Muscle layer of duodenum (tissue), 2 donors: ENCODE results near the gene TOP1.

Experiments used
- H3K27ac ChIP-seq: one replicate; pipeline ENCODE4 v1.7.0; 2013; ENCODE audit warnings: mild to moderate bottlenecking, low read length
- H3K27me3 ChIP-seq: one replicate; pipeline ENCODE4 v1.7.0; 2013; ENCODE audit warnings: low read depth, mild to moderate bottlenecking, control low read depth, low read length
- H3K36me3 ChIP-seq, 2 donors: one replicate each; pipeline ENCODE4 v1.7.0; 2013; ENCODE audit warnings: low read length in 2 of 2, control low read depth in 1 of 2, mild to moderate bottlenecking in 1 of 2; ENCODE audit not compliant: insufficient read depth in 2 of 2, control insufficient read depth in 1 of 2
- H3K4me1 ChIP-seq, 2 donors: one replicate each; pipeline ENCODE4 v1.7.0; 2013; ENCODE audit warnings: low read length in 2 of 2, mild to moderate bottlenecking in 2 of 2, control low read depth in 1 of 2, moderate library complexity in 1 of 2; ENCODE audit not compliant: insufficient read depth in 2 of 2, control insufficient read depth in 1 of 2
- H3K4me3 ChIP-seq, 2 donors: one replicate each; pipeline ENCODE4 v1.7.0; 2013; ENCODE audit warnings: low read length in 2 of 2, low read depth in 1 of 2, mild to moderate bottlenecking in 1 of 2
- H3K9me3 ChIP-seq, 2 donors: one replicate each; pipeline ENCODE4 v1.7.0; 2013; ENCODE audit warnings: low read length in 2 of 2, control low read depth in 1 of 2, mild to moderate bottlenecking in 1 of 2; ENCODE audit not compliant: control insufficient read depth in 1 of 2
- donor health status: healthy.

Gene TOP1

GRCh38 chr20:41063442-41063841 lies 34.8 kb downstream of the TOP1 start:
- Histone ChIP-seq H3K27me3 (no peaks in the 10 kb centered on the region), H3K9me3 (no peaks in the 10 kb centered on the region), H3K36me3 (peaks cover 17 to 21% of the 10 kb centered on the region in 2 donors), H3K4me1 (peaks cover under 1 to 12% of the 10 kb centered on the region in 2 donors), H3K4me3 (no peak overlapping the region), H3K27ac (no peak overlapping the region)

GRCh38 chr20:41064377-41064776 lies 35.8 kb downstream of the TOP1 start:
- H3K4me1 ChIP-seq, result peaks cover 0 to 10% of the 10 kb centered on the region in 2 donors
- H3K9me3 ChIP-seq, result no peaks in the 10 kb centered on the region
- H3K36me3 ChIP-seq, result peaks cover 17 to 21% of the 10 kb centered on the region in 2 donors
- no peak overlapping the region for H3K4me3 ChIP-seq
- no peaks in the 10 kb centered on the region for H3K27me3 ChIP-seq
- no peak overlapping the region for H3K27ac ChIP-seq

- H3K4me1 ChIP-seq, result peaks cover 0 to 13% of the 10 kb centered on the region in 2 donors
- peaks cover 17 to 21% of the 10 kb centered on the region in 2 donors for H3K36me3 ChIP-seq
- H3K27me3 ChIP-seq, result no peaks in the 10 kb centered on the region
- no peak overlapping the region for H3K4me3 ChIP-seq
- no peak overlapping the region for H3K27ac ChIP-seq
- no peaks in the 10 kb centered on the region for H3K9me3 ChIP-seq
Observed at GRCh38 chr20:41065716-41066115, 37.1 kb downstream of the TOP1 start.

GRCh38 chr20:41068806-41069205 lies 40.2 kb downstream of the TOP1 start:
- Histone ChIP-seq H3K4me3 (no peak overlapping the region), H3K27ac (no peak overlapping the region), H3K36me3 (peaks cover 0 to 5% of the 10 kb centered on the region in 2 donors), H3K4me1 (peaks cover 14 to 37% of the 10 kb centered on the region in 2 donors), H3K9me3 (no peaks in the 10 kb centered on the region), H3K27me3 (no peaks in the 10 kb centered on the region)

- H3K4me1 ChIP-seq, result peaks cover 20 to 44% of the 10 kb centered on the region in 2 donors
- H3K9me3 ChIP-seq, result no peaks in the 10 kb centered on the region
- H3K4me3 ChIP-seq, result no peak overlapping the region
- peak overlapping the region; percentile 52 for H3K27ac ChIP-seq
- H3K27me3 ChIP-seq, result no peaks in the 10 kb centered on the region
- H3K36me3 ChIP-seq, result peaks cover under 1 to 5% of the 10 kb centered on the region in 2 donors
Observed at GRCh38 chr20:41072190-41072863, 43.7 kb downstream of the TOP1 start.

GRCh38 chr20:41072915-41073314 lies 44.3 kb downstream of the TOP1 start:
- Histone ChIP-seq H3K9me3 (no peaks in the 10 kb centered on the region), H3K36me3 (peaks cover 0 to 7% of the 10 kb centered on the region in 2 donors), H3K27me3 (no peaks in the 10 kb centered on the region), H3K4me3 (no peak overlapping the region), H3K27ac (peak overlapping the region; percentile 28), H3K4me1 (peaks cover 20 to 45% of the 10 kb centered on the region in 2 donors)

- H3K27me3 ChIP-seq, result no peaks in the 10 kb centered on the region
- H3K4me3 ChIP-seq, result no peak overlapping the region
- no peak overlapping the region for H3K27ac ChIP-seq
- H3K9me3 ChIP-seq, result no peaks in the 10 kb centered on the region
- peaks cover 8 to 12% of the 10 kb centered on the region in 2 donors for H3K36me3 ChIP-seq
- H3K4me1 ChIP-seq, result peaks cover 20 to 56% of the 10 kb centered on the region in 2 donors
Observed at GRCh38 chr20:41074441-41074840, 45.8 kb downstream of the TOP1 start.

GRCh38 chr20:41076776-41077175 lies 48.2 kb downstream of the TOP1 start:
- Histone ChIP-seq H3K36me3 (peaks cover 19 to 24% of the 10 kb centered on the region in 2 donors), H3K9me3 (no peaks in the 10 kb centered on the region), H3K4me1 (peaks cover 22 to 48% of the 10 kb centered on the region in 2 donors), H3K4me3 (no peak overlapping the region), H3K27me3 (no peaks in the 10 kb centered on the region), H3K27ac (no peak overlapping the region)

- no peaks in the 10 kb centered on the region for H3K9me3 ChIP-seq
- H3K27ac ChIP-seq, result no peak overlapping the region
- peaks cover 9 to 33% of the 10 kb centered on the region in 2 donors for H3K4me1 ChIP-seq
- no peak overlapping the region for H3K4me3 ChIP-seq
- peaks cover 27 to 40% of the 10 kb centered on the region in 2 donors for H3K36me3 ChIP-seq
- no peaks in the 10 kb centered on the region for H3K27me3 ChIP-seq
Observed at GRCh38 chr20:41078329-41078728, 49.7 kb downstream of the TOP1 start.

GRCh38 chr20:41079066-41079465 lies 50.4 kb downstream of the TOP1 start:
- peaks cover 9 to 28% of the 10 kb centered on the region in 2 donors for H3K4me1 ChIP-seq
- H3K27ac ChIP-seq, result no peak overlapping the region
- H3K9me3 ChIP-seq, result no peaks in the 10 kb centered on the region
- peaks cover 27 to 46% of the 10 kb centered on the region in 2 donors for H3K36me3 ChIP-seq
- H3K4me3 ChIP-seq, result no peak overlapping the region
- no peaks in the 10 kb centered on the region for H3K27me3 ChIP-seq

- Histone ChIP-seq H3K9me3 (no peaks in the 10 kb centered on the region), H3K27me3 (no peaks in the 10 kb centered on the region), H3K4me3 (no peak overlapping the region), H3K4me1 (peaks cover 5 to 20% of the 10 kb centered on the region in 2 donors), H3K27ac (no peak overlapping the region), H3K36me3 (peaks cover 44 to 63% of the 10 kb centered on the region in 2 donors)
Observed at GRCh38 chr20:41080866-41081265, 52.2 kb downstream of the TOP1 start.
